Ishikawa (cell line): ENCODE results near the gene KRT9.

Experiments
- CEBPB ChIP-seq: IDR thresholded peaks from 2 replicates; pipeline ENCODE4 v1.6.1; 2012
- CREB1 ChIP-seq: IDR thresholded peaks from 2 replicates; pipeline ENCODE4 v1.6.1; 2012; ENCODE audit warnings: low read depth
- EGR1 ChIP-seq: IDR thresholded peaks from 2 replicates; pipeline ENCODE4 v1.6.1; 2012
- EP300 ChIP-seq: IDR thresholded peaks from 2 replicates; pipeline ENCODE4 v1.6.1; 2012; ENCODE audit warnings: borderline replicate concordance
- FOXM1 ChIP-seq: IDR thresholded peaks from 2 replicates; pipeline ENCODE4 v1.6.1; 2012; ENCODE audit warnings: low read depth, borderline replicate concordance
- MAX ChIP-seq: IDR thresholded peaks from 2 replicates; pipeline ENCODE4 v1.6.1; 2012
- NFIC ChIP-seq: IDR thresholded peaks from 2 replicates; pipeline ENCODE4 v1.6.1; 2012
- RAD21 ChIP-seq: IDR thresholded peaks from 2 replicates; pipeline ENCODE4 v1.6.1; 2012; ENCODE audit warnings: low read depth
- REST ChIP-seq: IDR thresholded peaks from 2 replicates; pipeline ENCODE4 v1.6.1; 2012; ENCODE audit warnings: low read depth, mild to moderate bottlenecking
- TAF1 ChIP-seq: IDR thresholded peaks from 2 replicates; pipeline ENCODE4 v1.6.1; 2012; ENCODE audit warnings: low read depth, mild to moderate bottlenecking
- TCF12 ChIP-seq: IDR thresholded peaks from 2 replicates; pipeline ENCODE4 v1.6.1; 2012; ENCODE audit warnings: low read depth
- TEAD4 ChIP-seq: IDR thresholded peaks from 2 replicates; pipeline ENCODE4 v1.6.1; 2012
- YY1 ChIP-seq: IDR thresholded peaks from 2 replicates; pipeline ENCODE4 v1.6.1; 2012; ENCODE audit warnings: low read depth
- ZBTB7A ChIP-seq: IDR thresholded peaks from 2 replicates; pipeline ENCODE4 v1.6.1; 2012; ENCODE audit warnings: low read depth
- TF ChIP-seq, protein P1 (sequence below): IDR thresholded peaks from 2 replicates; pipeline ENCODE4 v1.6.1; 2012

Gene KRT9

DNA sequence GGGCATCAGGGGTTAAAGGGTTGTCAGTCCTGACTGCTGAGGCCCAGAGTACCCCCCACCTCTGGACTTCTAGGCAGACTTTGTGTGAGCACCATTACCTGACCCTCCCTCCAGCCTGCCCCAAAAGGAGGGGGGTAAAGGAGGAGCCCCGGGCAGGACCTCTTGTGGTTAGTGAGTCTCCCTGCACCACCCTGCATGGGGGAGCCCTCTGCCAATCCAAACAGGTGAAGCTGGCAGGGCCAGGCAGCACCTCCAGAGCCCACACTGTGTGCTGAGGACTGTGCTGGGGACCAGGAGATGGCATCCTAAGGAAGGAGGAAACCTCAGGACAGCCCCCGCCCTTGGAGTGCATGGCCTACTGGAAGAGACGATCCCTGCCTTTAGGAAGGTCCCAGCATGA, 17.4 kb upstream of the KRT9 start:
- TF ChIP-seq TEAD4 (no peak), EP300 (no peak), TAF1 (no peak), REST (no peak), RAD21 (no peak), CEBPB (no peak), ZBTB7A (no peak), EGR1 (no peak), FOXM1 (no peak), CREB1 (no peak), NFIC (no peak)
- TF ChIP-seq, protein P1, sequence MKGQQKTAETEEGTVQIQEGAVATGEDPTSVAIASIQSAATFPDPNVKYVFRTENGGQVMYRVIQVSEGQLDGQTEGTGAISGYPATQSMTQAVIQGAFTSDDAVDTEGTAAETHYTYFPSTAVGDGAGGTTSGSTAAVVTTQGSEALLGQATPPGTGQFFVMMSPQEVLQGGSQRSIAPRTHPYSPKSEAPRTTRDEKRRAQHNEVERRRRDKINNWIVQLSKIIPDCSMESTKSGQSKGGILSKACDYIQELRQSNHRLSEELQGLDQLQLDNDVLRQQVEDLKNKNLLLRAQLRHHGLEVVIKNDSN, result no peak

GRCh38 chr17:41588126-41588810, 16.4 kb upstream of the KRT9 start:
- no peak for TF ChIP-seq CREB1
- no peak for TF ChIP-seq TCF12
- TF ChIP-seq TEAD4, result no peak
- no peak for TF ChIP-seq ZBTB7A
- TF ChIP-seq REST, result no peak

GRCh38 chr17:41586863-41587495, 15.1 kb upstream of the KRT9 start, which contains the start of gene KRT14:
TSS of gene KRT14 (minus strand) at chr17:41586895. CDS start at chr17:41586834, 61 bp downstream.
- no peak for TF ChIP-seq REST

DNA sequence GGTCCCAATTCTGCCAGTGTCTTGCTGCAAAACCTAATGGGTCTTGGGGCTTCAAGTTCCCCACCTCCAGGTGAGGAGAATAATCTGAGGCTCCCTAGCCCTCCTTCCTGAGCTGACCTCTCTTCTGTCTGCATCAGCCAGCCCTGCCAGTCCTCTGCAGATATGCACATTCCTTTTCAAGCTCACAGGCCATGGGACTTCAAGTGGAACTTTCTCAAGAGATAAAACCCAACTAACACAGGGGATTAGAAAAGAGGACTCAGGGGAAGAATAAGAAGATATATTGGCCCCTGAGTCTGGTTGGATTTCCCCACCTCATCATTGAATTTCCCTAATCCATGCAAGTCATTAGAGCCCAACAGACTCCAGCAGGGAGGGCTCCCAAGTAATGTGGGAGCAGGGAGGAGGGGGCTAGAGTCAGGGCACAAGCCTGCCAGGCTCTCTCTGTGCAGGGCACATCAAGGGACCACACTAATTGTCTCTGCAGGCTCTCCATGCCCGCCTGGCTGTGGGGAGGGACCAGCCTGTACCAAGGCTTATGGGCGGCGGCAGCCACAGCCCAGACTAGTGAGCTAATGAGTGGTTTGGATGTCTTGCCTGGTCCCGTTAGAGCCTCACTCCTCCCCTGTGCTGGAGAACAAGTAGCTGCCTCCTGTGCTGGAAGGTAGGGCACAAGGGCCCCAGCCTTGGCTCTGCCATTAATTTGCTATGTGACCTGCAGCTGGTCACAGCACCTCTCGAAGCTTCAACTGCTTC, 13.6 kb upstream of the KRT9 start:
- TF ChIP-seq ZBTB7A, result no peak
- no peak for TF ChIP-seq TAF1
- TF ChIP-seq, protein P1, result no peak
- TF ChIP-seq EP300, result no peak
- no peak for TF ChIP-seq RAD21
- no peak for TF ChIP-seq EGR1
- no peak for TF ChIP-seq MAX
- no peak for TF ChIP-seq CEBPB
- TF ChIP-seq FOXM1, result no peak
- no peak for TF ChIP-seq YY1
- no peak for TF ChIP-seq TEAD4
- TF ChIP-seq REST, result no peak
- no peak for TF ChIP-seq NFIC
- TF ChIP-seq TCF12, result no peak
- no peak for TF ChIP-seq CREB1
